K562 (cell line): ENCODE results near the gene COL8A2. TPM values are rescaled to one million over a fixed set of nuclear protein-coding genes. Genes with fewer than 3 reads are reported as not detected.
A peak's percentile ranks its signal among the peaks of the same experiment; 100 is the strongest.

ENCODE experiments used
- BRF2 ChIP-seq: IDR thresholded peaks from 3 replicates; pipeline ENCODE4 v1.6.1; 2011; ENCODE audit warnings: borderline replicate concordance, mild to moderate bottlenecking; ENCODE audit not compliant: insufficient read length, insufficient read depth
- CCAR2 ChIP-seq: fragments of 200-400 bp; formaldehyde crosslinking; IDR thresholded peaks from 2 replicates; pipeline ENCODE4 v1.6.1; 2017; ENCODE audit warnings: mild to moderate bottlenecking, low read depth, low read length
- DEAF1 ChIP-seq: fragments of 450-650 bp; formaldehyde crosslinking; IDR thresholded peaks from 2 replicates; pipeline ENCODE4 v1.4.0; 2020; ENCODE audit warnings: mild to moderate bottlenecking, moderate library complexity
- GATAD2A ChIP-seq: fragments of 450-650 bp; IDR thresholded peaks from 2 replicates; pipeline ENCODE4 v1.6.1; 2017
- ILF3 ChIP-seq: fragments of 450-650 bp; IDR thresholded peaks from 2 replicates; pipeline ENCODE4 v1.6.1; 2018; ENCODE audit warnings: antibody characterized with exemption, mild to moderate bottlenecking, moderate library complexity, borderline replicate concordance
- ILK ChIP-seq: fragments of 450-650 bp; IDR thresholded peaks from 2 replicates; pipeline ENCODE4 v1.6.1; 2016; ENCODE audit warnings: missing genetic modification characterization, low read depth, mild to moderate bottlenecking, missing compliant biosample characterization, moderate library complexity, borderline replicate concordance
- KLF10 ChIP-seq: fragments of 250-450 bp; sonication (Bioruptor Pico); IDR thresholded peaks from 2 replicates; pipeline ENCODE4 v1.6.1; 2021; ENCODE audit warnings: matching md5 sums
- MAFF ChIP-seq: IDR thresholded peaks from 2 replicates; pipeline ENCODE4 v1.6.1; 2012; ENCODE audit warnings: low read length, improper control_type of control experiment
- MAFK ChIP-seq: IDR thresholded peaks from 2 replicates; pipeline ENCODE4 v1.6.1; 2011; ENCODE audit warnings: low read length, improper control_type of control experiment
- MLX ChIP-seq, 2 experiments: fragments of 450-650 bp in 1 of 2; sonication (generic) in 1 of 2; formaldehyde crosslinking; conservative IDR thresholded peaks; 2 replicates each; pipeline versions ENCODE4 v1.4.0 to v1.8.1; 2020 to 2022; ENCODE audit warnings: mild to moderate bottlenecking in 1 of 2, missing genetic modification reagents in 1 of 2
- NR0B1 ChIP-seq: fragments of 450-650 bp; IDR thresholded peaks from one replicate; pipeline ENCODE4 v1.6.1; 2018; ENCODE audit warnings: mild to moderate bottlenecking, moderate library complexity; ENCODE audit not compliant: partially characterized antibody
- PML ChIP-seq: IDR thresholded peaks from 2 replicates; pipeline ENCODE4 v1.6.1; 2012; ENCODE audit warnings: low read length, inconsistent platforms
- SIRT6 ChIP-seq: IDR thresholded peaks from one replicate; pipeline ENCODE4 v1.6.1; 2012; ENCODE audit warnings: low read depth, mild to moderate bottlenecking, control low read depth, inconsistent platforms, low read length, moderate library complexity
- SRF ChIP-seq, 2 experiments: fragments of 250-450, 450-650 bp in 1 of 2; sonication (Bioruptor Pico) in 1 of 2; sonication (generic) in 1 of 2; formaldehyde crosslinking; IDR thresholded peaks; 2 replicates each; pipeline versions ENCODE4 v1.5.0 to v1.5.1; 2020 to 2022; ENCODE audit warnings: mild to moderate bottlenecking in 1 of 2, missing genetic modification reagents in 1 of 2
- WHSC1 ChIP-seq: IDR thresholded peaks from one replicate; pipeline ENCODE4 v1.6.1; 2012; ENCODE audit warnings: low read length, control low read depth, inconsistent platforms
- ZNF589 ChIP-seq: fragments of 200-800 bp; sonication (Bioruptor generic); IDR thresholded peaks from 2 replicates; pipeline ENCODE4 v1.6.1; 2016; ENCODE audit warnings: low read depth, missing genetic modification characterization, missing compliant biosample characterization
- ZNF695 ChIP-seq: fragments of 450-650 bp; formaldehyde crosslinking; IDR thresholded peaks from 2 replicates; pipeline ENCODE4 v1.4.0; 2020; ENCODE audit warnings: mild to moderate bottlenecking, moderate library complexity
- polyA plus RNA-seq, 8 experiments: library from polyadenylated mRNA; depleted of rRNA in 4 of 8; stranded (reverse) in 5 of 8; unstranded in 3 of 8; fragments of >200 nt; fragmentation: Nextera tagmentation in 2 of 8; fragmentation: Illumina TruSeq in 1 of 8; extraction: Ambion mirVana in 2 of 8; extraction: Trizol in 1 of 8; gene quantifications; 2 replicates each; pipeline versions ENCODE4 v1.2.1 to v1.2.3, GENCODE V29; 2011 to 2014; ENCODE audit warnings: inconsistent platforms in 1 of 8, missing spikeins in 1 of 8
- total RNA-seq, 7 experiments: library from RNA; depleted of rRNA in 6 of 7; stranded (reverse); fragments of >200 nt in 6 of 7; fragmentation: Illumina TruSeq in 2 of 7; extraction: Trizol in 2 of 7; gene quantifications; 2 replicates each; pipeline versions ENCODE4 v1.2.1 to v1.2.3, GENCODE V29; 2011 to 2021; ENCODE audit warnings: low replicate concordance in 1 of 7
- TF ChIP-seq, protein P1 (sequence below): fragments of 250-450 bp; sonication (Bioruptor Pico); IDR thresholded peaks from 2 replicates; pipeline ENCODE4 v1.8.0; 2022; ENCODE audit warnings: moderate library complexity, mild to moderate bottlenecking, inconsistent platforms
- TF ChIP-seq, protein P2 (sequence below): fragments of 250-450 bp; sonication (Bioruptor Pico); IDR thresholded peaks from 2 replicates; pipeline ENCODE4 v1.4.0; 2020; ENCODE audit warnings: borderline replicate concordance

Gene COL8A2
- total and polyA plus RNA-seq, 9 of the 15 experiments (the other 6 are each of a cell fraction or from before 2014, with no cell fraction given), result 0.03 to 0.14 (median 0.04) TPM; not detected in 5

DNA sequence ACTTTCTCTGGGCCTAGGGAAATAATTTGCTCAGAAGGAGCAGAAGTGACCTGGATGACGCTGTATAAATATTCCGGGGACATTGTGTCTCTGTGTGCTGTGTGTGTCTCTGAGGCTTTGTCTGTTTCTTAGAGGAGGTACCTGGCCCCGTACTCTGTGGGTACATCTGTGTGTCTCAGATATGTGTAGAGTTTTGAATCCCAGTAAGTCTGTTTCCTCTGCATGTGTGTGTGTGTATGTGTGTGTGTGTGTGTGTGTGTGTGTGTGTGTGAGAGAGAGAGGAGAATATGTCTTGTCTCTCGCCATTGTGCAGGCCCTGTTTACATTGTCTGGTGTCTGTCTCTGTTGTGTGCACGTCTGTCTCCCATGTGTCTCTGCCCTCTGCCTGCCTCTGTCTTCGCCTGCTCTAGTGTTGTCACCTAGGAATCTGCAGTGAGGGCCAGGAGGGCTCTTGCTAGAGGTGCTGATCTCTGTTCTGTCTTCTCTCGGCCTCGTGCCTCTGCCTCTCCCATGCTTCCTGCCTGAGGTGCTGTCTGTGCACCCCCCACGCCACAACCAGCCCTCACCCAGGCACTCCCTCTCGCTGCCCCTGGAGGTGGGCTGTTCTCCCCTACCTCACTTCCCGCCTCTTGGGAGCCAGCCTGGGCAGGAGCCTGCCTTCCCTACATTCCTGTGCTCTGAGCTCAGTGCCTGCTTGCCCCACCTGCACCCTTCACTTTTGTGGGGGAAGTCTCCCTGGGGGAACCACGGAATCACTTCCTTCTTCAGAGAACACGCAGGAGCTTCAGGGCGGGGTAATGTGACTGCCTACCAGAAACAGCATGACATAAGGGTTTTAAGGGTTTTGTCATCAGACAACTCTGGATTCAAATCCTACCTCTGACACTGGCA is 36.9 kb upstream of the COL8A2 start (continued):
- TF ChIP-seq MAFF (no peak), GATAD2A (no peak), NR0B1 (no peak), SIRT6 (no peak), ZNF695 (CRISPR knock-in tag) (no peak), KLF10 (CRISPR knock-in tag) (no peak), ILK (tag) (no peak), CCAR2 (no peak), DEAF1 (no peak), MAFK (no peak), SRF (CRISPR knock-in tag; IDR thresholded peaks at IDR 0.05) (peak in 1 of 2 experiments; percentile 25; a peak in 1 of 4 replicates), ILF3 (no peak), PML (no peak), BRF2 (no peak), ZNF589 (CRISPR knock-in tag) (no peak), MLX (CRISPR knock-in tag; conservative IDR thresholded peaks at IDR 0.05) (no peak), WHSC1 (no peak)
- TF ChIP-seq, protein P1, sequence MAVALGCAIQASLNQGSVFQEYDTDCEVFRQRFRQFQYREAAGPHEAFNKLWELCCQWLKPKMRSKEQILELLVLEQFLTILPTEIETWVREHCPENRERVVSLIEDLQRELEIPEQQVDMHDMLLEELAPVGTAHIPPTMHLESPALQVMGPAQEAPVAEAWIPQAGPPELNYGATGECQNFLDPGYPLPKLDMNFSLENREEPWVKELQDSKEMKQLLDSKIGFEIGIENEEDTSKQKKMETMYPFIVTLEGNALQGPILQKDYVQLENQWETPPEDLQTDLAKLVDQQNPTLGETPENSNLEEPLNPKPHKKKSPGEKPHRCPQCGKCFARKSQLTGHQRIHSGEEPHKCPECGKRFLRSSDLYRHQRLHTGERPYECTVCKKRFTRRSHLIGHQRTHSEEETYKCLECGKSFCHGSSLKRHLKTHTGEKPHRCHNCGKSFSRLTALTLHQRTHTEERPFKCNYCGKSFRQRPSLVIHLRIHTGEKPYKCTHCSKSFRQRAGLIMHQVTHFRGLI, result no peak
- TF ChIP-seq, protein P2, sequence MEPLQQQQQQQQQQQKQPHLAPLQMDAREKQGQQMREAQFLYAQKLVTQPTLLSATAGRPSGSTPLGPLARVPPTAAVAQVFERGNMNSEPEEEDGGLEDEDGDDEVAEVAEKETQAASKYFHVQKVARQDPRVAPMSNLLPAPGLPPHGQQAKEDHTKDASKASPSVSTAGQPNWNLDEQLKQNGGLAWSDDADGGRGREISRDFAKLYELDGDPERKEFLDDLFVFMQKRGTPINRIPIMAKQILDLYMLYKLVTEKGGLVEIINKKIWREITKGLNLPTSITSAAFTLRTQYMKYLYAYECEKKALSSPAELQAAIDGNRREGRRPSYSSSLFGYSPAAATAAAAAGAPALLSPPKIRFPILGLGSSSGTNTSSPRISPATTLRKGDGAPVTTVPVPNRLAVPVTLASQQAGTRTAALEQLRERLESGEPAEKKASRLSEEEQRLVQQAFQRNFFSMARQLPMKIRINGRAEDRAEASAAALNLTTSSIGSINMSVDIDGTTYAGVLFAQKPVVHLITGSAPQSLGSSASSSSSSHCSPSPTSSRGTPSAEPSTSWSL (CRISPR knock-in tag), result no peak
